ENCODE data around the gene CCNQ.
A peak's percentile ranks its signal among the peaks of the same experiment; 100 is the strongest.

The CCNQ gene

DNA sequence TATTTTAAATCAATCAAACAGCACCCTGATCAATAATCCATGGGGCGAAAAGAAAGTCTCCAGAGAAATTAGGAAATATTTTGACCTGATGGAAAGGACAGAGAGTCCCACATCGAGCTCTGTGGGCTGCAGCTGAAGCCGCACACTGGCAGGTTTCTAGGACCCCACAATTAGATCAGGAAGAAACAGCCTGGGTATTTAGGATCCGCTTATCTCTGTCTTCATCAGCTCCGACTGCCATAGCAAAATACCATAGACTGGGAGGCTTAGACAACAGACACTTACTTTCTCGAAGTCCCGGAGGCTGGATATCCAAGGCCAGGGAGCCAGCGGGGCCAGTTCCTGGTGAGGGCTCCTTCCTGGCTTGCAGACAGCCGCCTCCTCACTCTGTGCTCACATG, 36.4 kb downstream of the CCNQ start:
- DNase-seq, result no peak
- Histone ChIP-seq H3K9me3 (ENCODE audit: insufficient read depth, low read length, severe bottlenecking) (no peaks in the 10 kb centered on the region), H3K27me3 (ENCODE audit: insufficient read depth, low read length, poor library complexity) (no peaks in the 10 kb centered on the region)

DNA sequence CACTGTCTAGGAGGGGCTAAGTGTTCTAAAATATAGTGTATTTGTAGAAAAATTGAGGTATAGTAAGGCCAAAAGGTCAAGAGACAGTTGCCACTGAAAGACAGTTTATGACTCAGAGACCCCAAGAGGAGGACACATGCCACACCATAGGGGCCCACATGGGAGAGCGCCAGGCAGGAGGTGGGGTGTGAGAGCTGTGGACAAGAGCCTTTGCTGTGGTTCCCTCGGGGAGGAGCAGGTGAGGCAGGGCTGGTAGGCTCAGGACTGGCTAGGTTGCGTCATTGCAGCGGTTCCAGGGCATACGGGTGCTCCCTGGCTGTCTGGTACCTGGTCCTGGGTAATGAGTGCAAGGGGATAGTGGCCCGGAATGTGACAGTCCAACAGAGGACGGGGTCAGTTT, 37.6 kb downstream of the CCNQ start:
- Histone ChIP-seq H3K4me3 (ENCODE audit: low read depth in 1 of 2, low read length in 2 of 2) (no peak overlapping the region), H3K27ac (ENCODE audit: low read length) (no peak overlapping the region)

More for the DNA sequence above, 36.4 kb downstream of the CCNQ start:
- Histone ChIP-seq H3K4me3 (ENCODE audit: low read depth in 1 of 2, low read length in 2 of 2) (no peak overlapping the region), H3K27ac (ENCODE audit: low read length) (no peak overlapping the region), H3K9ac (ENCODE audit: low read depth, low read length) (no peak overlapping the region), H3K79me2 (ENCODE audit: insufficient read depth, low read length) (no peaks in the 10 kb centered on the region), H3K36me3 (ENCODE audit: insufficient read depth, low read length) (no peaks in the 10 kb centered on the region), H2AFZ (ENCODE audit: low read depth, low read length) (no peak overlapping the region), H3K4me2 (ENCODE audit: insufficient read depth, low read length) (no peak overlapping the region), H3K4me1 (ENCODE audit: insufficient read depth, low read length) (no peaks in the 10 kb centered on the region), H4K20me1 (ENCODE audit: insufficient read depth, low read length) (no peaks in the 10 kb centered on the region)
- TF ChIP-seq, protein P1, sequence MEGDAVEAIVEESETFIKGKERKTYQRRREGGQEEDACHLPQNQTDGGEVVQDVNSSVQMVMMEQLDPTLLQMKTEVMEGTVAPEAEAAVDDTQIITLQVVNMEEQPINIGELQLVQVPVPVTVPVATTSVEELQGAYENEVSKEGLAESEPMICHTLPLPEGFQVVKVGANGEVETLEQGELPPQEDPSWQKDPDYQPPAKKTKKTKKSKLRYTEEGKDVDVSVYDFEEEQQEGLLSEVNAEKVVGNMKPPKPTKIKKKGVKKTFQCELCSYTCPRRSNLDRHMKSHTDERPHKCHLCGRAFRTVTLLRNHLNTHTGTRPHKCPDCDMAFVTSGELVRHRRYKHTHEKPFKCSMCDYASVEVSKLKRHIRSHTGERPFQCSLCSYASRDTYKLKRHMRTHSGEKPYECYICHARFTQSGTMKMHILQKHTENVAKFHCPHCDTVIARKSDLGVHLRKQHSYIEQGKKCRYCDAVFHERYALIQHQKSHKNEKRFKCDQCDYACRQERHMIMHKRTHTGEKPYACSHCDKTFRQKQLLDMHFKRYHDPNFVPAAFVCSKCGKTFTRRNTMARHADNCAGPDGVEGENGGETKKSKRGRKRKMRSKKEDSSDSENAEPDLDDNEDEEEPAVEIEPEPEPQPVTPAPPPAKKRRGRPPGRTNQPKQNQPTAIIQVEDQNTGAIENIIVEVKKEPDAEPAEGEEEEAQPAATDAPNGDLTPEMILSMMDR (IDR thresholded peaks at IDR 0.05; ENCODE audit: borderline replicate concordance, extremely low read depth, low read length, poor library complexity, severe bottlenecking), result no peak
- TF ChIP-seq EZH2 (IDR thresholded peaks at IDR 0.05; ENCODE audit: borderline replicate concordance, low read depth, low read length, severe bottlenecking), result no peak
- ATAC-seq (ENCODE audit: insufficient read depth, low read depth), result no peak

DNA sequence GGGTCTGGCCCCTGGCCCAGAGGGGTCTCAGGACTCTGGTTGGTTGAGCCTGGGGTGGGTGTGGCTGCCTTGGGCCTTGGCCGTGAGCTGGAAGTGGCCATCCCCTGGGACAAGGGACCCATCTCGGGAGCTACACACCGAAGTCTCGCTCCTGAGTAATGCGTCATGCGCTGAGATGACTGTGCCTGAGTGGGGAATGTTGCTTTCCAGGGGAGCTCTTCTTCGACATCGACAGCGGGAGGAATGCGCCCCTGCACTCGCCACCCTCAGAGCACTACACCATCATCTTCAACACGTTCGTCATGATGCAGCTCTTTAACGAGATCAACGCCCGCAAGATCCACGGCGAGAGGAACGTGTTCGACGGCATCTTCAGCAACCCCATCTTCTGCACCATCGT, 38.5 kb downstream of the CCNQ start:
- ATAC-seq (ENCODE audit: insufficient read depth, low read depth) (no peak), DNase-seq (no peak)
- Histone ChIP-seq H3K9ac (ENCODE audit: low read depth, low read length) (no peak overlapping the region), H3K4me3 (ENCODE audit: low read depth in 1 of 2, low read length in 2 of 2) (no peak overlapping the region), H3K9me3 (ENCODE audit: insufficient read depth, low read length, severe bottlenecking) (no peaks in the 10 kb centered on the region), H4K20me1 (ENCODE audit: insufficient read depth, low read length) (no peaks in the 10 kb centered on the region), H3K4me1 (ENCODE audit: insufficient read depth, low read length) (no peaks in the 10 kb centered on the region), H3K27me3 (ENCODE audit: insufficient read depth, low read length, poor library complexity) (no peaks in the 10 kb centered on the region), H3K4me2 (ENCODE audit: insufficient read depth, low read length) (no peak overlapping the region), H3K36me3 (ENCODE audit: insufficient read depth, low read length) (no peaks in the 10 kb centered on the region), H2AFZ (ENCODE audit: low read depth, low read length) (no peak overlapping the region), H3K27ac (ENCODE audit: low read length) (no peak overlapping the region), H3K79me2 (ENCODE audit: insufficient read depth, low read length) (no peaks in the 10 kb centered on the region)
- TF ChIP-seq, protein P1 (IDR thresholded peaks at IDR 0.05; ENCODE audit: borderline replicate concordance, extremely low read depth, low read length, poor library complexity, severe bottlenecking), result no peak
- TF ChIP-seq EZH2 (IDR thresholded peaks at IDR 0.05; ENCODE audit: borderline replicate concordance, low read depth, low read length, severe bottlenecking), result no peak

More for the DNA sequence above, 37.6 kb downstream of the CCNQ start:
- Histone ChIP-seq H3K36me3 (ENCODE audit: insufficient read depth, low read length) (no peaks in the 10 kb centered on the region), H4K20me1 (ENCODE audit: insufficient read depth, low read length) (no peaks in the 10 kb centered on the region), H3K27me3 (ENCODE audit: insufficient read depth, low read length, poor library complexity) (no peaks in the 10 kb centered on the region), H3K4me2 (ENCODE audit: insufficient read depth, low read length) (no peak overlapping the region), H3K9ac (ENCODE audit: low read depth, low read length) (no peak overlapping the region), H3K79me2 (ENCODE audit: insufficient read depth, low read length) (no peaks in the 10 kb centered on the region), H3K4me1 (ENCODE audit: insufficient read depth, low read length) (no peaks in the 10 kb centered on the region), H2AFZ (ENCODE audit: low read depth, low read length) (no peak overlapping the region), H3K9me3 (ENCODE audit: insufficient read depth, low read length, severe bottlenecking) (no peaks in the 10 kb centered on the region)
- no peak for DNase-seq
- no peak for TF ChIP-seq EZH2 (IDR thresholded peaks at IDR 0.05; ENCODE audit: borderline replicate concordance, low read depth, low read length, severe bottlenecking)
- TF ChIP-seq, protein P1 (IDR thresholded peaks at IDR 0.05; ENCODE audit: borderline replicate concordance, extremely low read depth, low read length, poor library complexity, severe bottlenecking), result no peak
- no peak for ATAC-seq (ENCODE audit: insufficient read depth, low read depth)

DNA sequence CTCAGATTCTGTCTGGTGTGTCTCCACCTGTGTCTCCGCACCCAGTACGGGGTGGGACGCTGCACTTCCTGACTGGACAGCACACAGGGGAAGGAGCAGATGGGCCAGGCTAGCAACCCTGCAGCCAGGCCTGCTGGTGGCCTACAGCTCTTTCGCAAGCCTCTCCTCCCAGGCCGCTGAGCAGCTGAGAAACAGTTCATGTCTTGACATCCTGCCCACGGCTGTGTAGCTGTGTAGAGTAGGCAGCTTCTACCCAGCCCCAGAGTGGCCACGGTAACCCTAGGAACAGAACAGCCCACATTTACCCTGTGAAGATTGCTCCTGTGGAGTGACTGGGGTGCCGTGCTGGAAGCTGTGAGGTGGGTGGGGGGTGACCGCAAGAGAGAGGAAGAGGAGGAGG, 38.9 kb downstream of the CCNQ start:
- Histone ChIP-seq H2AFZ (ENCODE audit: low read depth, low read length) (no peak overlapping the region), H3K4me1 (ENCODE audit: insufficient read depth, low read length) (no peaks in the 10 kb centered on the region), H3K36me3 (ENCODE audit: insufficient read depth, low read length) (no peaks in the 10 kb centered on the region), H3K27ac (ENCODE audit: low read length) (no peak overlapping the region), H3K4me3 (ENCODE audit: low read depth in 1 of 2, low read length in 2 of 2) (no peak overlapping the region), H4K20me1 (ENCODE audit: insufficient read depth, low read length) (no peaks in the 10 kb centered on the region), H3K9me3 (ENCODE audit: insufficient read depth, low read length, severe bottlenecking) (no peaks in the 10 kb centered on the region), H3K79me2 (ENCODE audit: insufficient read depth, low read length) (no peaks in the 10 kb centered on the region), H3K4me2 (ENCODE audit: insufficient read depth, low read length) (no peak overlapping the region), H3K27me3 (ENCODE audit: insufficient read depth, low read length, poor library complexity) (no peaks in the 10 kb centered on the region), H3K9ac (ENCODE audit: low read depth, low read length) (no peak overlapping the region)
- DNase-seq, result peak; percentile 9
- peak; percentile 62; the same call in 2 of the 3 replicates for ATAC-seq (ENCODE audit: insufficient read depth, low read depth)
- TF ChIP-seq EZH2 (IDR thresholded peaks at IDR 0.05; ENCODE audit: borderline replicate concordance, low read depth, low read length, severe bottlenecking), result no peak
